HG03103 (cell line): ENCODE measurements around the gene FAM120B.

Experiments
- ATAC-seq: cut with Tn5 transposase; IDR thresholded peaks from one replicate; pipeline ENCODE4 v1.9.1; 2021; ENCODE audit warnings: low read depth; ENCODE audit not compliant: unreplicated experiment

Gene FAM120B

DNA sequence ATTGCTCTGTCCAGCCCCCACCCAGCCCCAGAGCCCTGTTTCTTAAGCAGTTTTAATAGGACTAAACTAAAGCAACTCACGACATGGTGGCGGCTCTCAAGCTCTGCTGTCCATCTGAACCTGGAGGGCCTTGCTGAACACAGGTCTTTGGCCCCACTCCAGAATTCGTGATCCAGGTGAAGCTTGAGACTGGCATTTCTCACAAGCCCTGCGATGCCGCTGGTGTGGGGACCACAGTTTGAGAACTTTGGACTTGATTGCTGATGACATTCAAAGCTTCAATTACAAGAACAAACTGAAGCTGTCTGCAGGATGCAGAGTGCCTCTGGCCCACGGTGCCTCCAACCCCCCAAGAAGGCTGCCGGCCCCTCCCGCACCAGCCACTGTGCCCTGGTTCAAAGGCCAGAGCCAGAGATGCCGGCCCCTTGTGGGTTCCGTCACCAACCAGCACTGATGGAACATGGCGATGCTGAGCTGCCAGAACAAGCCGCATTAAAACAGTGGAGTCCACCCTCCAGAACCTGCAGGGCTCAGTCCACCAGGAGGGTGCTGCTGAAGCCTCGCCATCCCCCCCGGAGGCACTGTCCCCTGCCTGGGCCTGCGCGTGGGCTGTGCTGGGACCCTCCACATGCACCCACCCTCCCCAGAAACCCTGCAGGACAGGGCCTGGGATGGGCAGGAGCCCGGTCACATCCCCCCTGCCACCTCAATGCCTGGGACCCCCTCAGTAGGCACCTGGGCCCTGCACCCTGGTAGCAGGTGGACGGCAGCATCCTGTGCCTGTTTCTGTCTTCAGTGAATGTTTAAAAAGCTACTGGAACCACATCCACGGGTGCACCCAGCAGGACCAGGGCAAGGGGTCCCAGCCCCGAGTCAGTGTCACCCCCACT lies 145.4 kb downstream of the FAM120B start:
- no peak for ATAC-seq

DNA sequence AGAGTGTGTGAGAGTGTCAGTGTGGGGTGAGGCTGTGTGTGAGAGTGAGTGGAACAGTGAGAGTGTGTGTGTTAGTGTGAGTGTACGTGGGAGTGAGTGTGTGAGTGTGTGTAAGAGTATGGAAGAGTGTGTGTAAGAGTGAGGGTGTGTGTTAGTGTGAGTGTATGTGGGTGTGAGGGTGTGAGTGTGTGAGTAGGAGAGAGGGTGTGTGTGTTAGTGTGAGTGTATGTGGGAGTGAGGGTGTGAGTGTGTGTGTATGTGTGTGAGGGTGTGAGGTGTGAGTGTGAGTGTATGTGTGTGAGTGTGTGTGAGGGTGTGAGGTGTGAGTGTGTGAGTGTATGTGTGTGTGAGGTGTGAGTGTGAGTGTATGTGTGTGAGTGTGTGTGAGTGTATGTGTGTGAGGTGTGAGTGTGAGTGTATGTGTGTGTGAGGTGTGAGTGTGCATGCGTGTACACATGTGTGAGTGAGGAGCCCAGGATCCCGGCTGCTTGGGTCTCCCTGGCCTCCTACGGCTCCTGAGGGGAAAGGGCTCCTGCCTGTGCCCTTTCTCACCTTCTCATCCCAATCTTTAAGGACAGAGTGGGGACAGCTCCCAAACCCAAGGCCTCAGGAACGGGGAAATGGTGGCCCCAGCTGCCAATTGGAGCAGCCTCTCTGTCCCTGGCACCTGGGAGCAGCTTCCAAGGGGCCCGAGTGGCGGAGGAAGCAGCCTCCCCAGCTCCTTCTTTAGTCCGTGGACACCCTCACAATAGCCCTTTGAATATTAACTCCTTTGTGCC lies 146.4 kb downstream of the FAM120B start:
- ATAC-seq = no peak

DNA sequence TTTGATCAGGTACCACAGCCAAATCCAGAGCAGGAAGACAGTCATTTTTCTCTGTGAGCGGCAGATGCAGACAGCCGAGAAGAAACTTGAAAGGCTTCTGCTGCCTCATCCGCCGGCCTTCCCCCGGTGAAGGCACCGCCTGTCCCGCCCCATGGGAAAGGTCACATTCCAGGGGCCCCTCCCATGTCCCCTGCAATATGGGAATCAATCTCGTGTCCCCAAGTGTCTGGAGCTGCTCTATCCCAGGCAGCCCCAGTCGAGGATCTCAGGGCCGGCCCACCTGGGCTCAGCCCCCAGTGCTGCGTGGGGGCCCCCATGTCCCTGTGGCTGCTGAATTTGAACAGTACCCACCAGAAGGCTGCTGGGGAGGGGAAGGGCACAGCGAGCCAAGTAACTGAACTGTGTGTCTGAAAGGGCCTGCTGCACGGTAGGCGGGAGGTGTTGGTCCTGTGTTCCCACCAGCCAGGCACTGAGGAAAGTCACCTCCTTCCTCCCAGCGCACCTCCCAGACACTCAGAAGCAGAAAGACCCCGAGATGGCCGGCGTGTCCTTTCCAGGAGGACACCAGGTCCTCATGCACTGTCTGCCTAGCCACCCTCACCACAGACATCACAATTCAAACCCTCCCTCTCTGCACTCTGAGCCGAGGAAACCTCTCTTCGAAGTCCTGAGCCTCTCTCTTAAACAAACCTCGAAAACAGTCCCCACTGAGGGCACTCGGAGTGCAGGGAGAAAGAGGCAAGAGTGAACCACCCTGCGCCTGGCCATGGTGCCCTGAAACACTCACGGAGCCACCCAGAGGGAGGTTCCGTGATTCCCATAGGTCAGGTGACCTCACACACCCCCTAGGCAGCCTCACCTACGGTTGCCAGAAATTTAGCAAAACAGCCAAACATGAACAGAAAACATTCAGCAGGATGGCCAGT lies 147.3 kb downstream of the FAM120B start:
- ATAC-seq = no peak

DNA sequence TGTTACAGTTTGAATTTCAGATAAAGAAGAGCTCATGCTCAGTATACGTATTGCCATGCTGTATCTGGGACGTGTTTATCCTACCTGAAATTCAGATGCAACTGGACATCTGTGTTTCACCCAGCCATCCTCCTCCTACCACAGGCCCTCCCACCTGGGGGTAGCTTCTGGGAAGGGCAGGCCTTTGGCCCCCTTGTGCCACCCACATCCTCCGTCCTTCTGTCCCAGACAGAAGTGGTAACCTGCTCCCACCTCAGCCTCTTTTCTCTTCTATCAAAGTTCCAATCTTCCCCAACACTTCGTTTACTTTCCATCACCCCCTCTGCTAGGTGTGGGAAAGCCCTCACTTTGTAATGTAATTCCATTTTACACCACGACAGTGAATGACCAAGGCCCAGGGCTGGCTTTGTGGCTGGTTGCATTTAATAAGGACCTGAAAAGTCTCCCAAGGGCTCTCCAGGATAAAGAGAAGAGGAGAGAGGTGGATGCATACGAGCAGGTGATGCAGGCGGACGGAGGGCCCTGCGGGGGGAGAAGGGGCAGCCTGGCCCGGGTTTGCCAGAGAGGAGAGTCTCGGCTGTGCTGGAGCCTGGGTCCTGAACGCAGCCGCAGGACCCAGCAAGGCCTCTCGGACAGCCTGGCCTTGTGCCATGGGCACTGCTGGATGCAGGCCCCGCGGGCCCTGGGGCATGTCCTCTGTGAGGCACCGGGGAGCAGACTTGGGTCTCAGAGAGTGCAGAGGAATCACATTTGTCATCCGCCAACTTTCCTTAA lies 148.1 kb downstream of the FAM120B start:
- ATAC-seq = no peak

DNA sequence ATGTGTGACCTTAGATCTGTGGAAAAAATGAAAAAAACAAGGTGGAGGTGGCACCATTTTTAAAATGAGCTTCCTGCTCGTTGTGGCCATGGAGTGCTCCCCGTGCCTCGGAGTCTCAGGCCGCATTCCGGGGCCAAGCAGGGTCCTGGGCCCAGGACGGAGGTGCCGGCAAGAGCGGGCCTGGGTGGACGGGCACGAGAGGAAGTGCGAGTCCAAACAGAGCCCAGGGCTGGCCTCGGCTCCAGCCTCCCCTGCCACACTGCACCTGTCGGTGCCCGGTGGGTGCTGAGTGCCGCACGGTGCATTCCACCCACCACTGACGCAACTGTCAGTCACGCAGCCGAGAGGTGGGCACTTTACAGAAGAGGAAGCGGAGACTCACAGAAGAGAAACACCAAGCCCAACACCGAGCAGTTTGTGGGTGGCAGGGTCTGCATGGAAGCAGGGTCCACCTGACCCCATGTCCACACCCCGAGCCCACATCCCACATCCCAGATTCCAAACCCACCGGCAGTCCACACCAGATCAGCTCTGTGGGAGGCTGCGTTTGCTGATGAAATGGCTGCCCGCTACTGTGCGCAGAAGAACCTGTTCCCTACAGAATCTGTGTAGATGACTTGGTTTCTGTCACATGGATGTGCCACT lies 148.9 kb downstream of the FAM120B start:
- ATAC-seq = no peak

DNA sequence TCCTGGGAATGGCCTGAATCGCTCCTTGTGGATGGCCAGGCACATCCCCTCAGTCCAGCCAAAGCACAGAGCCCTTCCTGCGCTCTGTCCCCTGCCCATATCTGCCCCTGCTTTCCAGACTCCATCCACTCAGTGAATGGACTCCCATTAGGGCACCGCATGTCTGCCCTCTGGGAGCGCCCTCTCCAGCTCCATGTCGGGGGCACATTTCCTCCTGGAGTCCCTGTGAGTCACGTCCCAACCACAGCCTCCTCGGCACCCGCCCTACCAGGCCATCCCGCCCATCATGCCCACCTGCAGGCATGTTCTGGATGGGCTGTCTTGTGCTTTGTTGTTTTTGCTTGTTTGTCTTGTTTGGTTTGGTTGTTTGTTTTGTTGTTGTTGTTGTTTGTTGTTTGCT lies 149.8 kb downstream of the FAM120B start:
- no peak for ATAC-seq
